ENCODE measurements around the gene PRCD.

DNA sequence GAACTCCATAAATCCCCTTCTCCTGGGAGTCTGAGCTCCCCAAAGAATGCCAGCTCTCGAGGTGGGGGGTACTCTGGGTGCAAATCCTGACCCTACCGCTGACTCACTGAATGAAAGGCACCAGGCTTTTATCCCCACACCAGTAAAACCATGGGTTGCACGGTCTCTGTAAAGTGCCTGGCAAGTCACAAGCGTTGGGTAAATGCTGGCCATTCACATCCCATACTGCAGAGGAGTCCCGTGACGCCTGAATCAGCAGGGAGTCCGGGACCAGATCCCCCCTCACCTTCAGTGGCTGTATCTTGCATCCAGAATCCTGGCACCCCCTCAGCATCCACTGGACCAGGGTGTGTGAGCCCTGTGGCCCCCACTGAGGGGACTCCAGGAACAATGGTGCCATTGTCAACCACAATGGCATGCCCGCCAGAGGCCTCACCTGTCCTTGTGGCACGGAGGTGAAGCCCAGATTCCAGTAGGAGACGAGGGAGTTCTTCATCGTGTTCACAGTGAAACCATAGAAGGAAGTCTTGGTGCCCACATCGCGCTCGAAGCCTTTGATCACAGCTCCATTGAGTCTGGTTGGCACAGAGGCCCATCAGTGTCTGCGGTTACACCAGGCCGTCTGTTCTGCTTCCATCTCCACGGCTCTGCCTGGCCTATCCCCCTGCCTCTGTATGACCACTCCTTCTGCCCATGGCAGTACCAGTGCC, 32.5 kb downstream of the PRCD start:
- TF ChIP-seq, protein P1, sequence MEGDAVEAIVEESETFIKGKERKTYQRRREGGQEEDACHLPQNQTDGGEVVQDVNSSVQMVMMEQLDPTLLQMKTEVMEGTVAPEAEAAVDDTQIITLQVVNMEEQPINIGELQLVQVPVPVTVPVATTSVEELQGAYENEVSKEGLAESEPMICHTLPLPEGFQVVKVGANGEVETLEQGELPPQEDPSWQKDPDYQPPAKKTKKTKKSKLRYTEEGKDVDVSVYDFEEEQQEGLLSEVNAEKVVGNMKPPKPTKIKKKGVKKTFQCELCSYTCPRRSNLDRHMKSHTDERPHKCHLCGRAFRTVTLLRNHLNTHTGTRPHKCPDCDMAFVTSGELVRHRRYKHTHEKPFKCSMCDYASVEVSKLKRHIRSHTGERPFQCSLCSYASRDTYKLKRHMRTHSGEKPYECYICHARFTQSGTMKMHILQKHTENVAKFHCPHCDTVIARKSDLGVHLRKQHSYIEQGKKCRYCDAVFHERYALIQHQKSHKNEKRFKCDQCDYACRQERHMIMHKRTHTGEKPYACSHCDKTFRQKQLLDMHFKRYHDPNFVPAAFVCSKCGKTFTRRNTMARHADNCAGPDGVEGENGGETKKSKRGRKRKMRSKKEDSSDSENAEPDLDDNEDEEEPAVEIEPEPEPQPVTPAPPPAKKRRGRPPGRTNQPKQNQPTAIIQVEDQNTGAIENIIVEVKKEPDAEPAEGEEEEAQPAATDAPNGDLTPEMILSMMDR (IDR thresholded peaks at IDR 0.05), result no peak
- TF ChIP-seq POLR2A (IDR thresholded peaks at IDR 0.05), result no peak
